Activated naive CD4-positive, alpha-beta T cell treated with anti-CD3 and anti-CD28 coated beads for 36 hours (primary cell): ENCODE measurements around the gene PDZRN3. TPM values are rescaled to one million over a fixed set of nuclear protein-coding genes. Genes with fewer than 3 reads are reported as not detected.

ENCODE experiments used
- CTCF ChIA-PET: fragments of 350-600 bp; sonication (Branson Sonifier 250); formaldehyde crosslinking; loops from one replicate; lab custom pipeline; 2021; ENCODE audit warnings: antibody characterized with exemption; lab: Charles Lee
- DNase-seq: peaks from one replicate; pipeline ENCODE4 v3.0.0-alpha.2; 2020
- H3K27ac Mint-ChIP-seq: one replicate; pipeline ENCODE4 v1.8.0; 2021; ENCODE audit warnings: mild to moderate bottlenecking, mixed read lengths
- H3K27me3 Mint-ChIP-seq: one replicate; pipeline ENCODE4 v1.8.0; 2021; ENCODE audit warnings: low read depth, mixed read lengths
- H3K36me3 Mint-ChIP-seq: one replicate; pipeline ENCODE4 v1.8.0; 2021; ENCODE audit warnings: low read depth, mixed read lengths
- H3K4me1 Mint-ChIP-seq: one replicate; pipeline ENCODE4 v1.8.0; 2021; ENCODE audit warnings: low read depth, mixed read lengths
- H3K4me3 Mint-ChIP-seq: one replicate; pipeline ENCODE4 v1.8.0; 2021; ENCODE audit warnings: mild to moderate bottlenecking, moderate library complexity, mixed read lengths
- H3K9me3 Mint-ChIP-seq: one replicate; pipeline ENCODE4 v1.8.0; 2021; ENCODE audit warnings: mixed read lengths
- intact Hi-C: fragments of 100-400 bp; cut with micrococcal nuclease; formaldehyde crosslinking; loops from one replicate; pipeline ENCODE4 v1.15.1; 2023
- total RNA-seq, 2 experiments: library from RNA; stranded (reverse); gene quantifications; one replicate each; pipeline ENCODE4 v1.2.3, GENCODE V29; 2021

Gene PDZRN3
- total RNA-seq, 2 experiments from 2014 or later: not detected

DNA sequence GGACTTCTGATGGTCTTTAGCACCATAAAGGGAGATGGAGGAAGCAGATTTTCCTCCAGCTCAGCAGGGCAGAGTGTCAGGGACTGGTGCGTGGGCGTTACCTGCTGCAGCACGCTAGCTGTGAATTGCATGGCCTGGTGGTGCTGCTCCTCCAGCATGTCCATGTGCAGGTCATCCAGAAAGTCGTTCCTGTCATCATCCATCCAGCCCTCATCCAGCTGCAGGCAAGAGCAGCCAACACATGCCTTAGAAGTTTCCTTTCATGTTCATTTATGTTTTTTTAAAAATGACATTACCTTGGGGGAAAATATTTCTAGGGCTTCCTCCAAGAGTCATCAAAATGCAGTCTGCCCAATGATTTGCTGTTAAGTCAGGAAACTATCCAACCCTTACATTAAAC, 239.2 kb downstream of the PDZRN3 start:
- Mint-ChIP-seq H3K9me3 (no peaks in the 10 kb centered on the region), H3K4me3 (no peak overlapping the region), H3K36me3 (no peaks in the 10 kb centered on the region), H3K27me3 (no peaks in the 10 kb centered on the region), H3K4me1 (no peaks in the 10 kb centered on the region), H3K27ac (no peak overlapping the region)
- CTCF ChIA-PET: no interaction called here
- intact Hi-C loops: no loop called here
- DNase-seq: no peak

DNA sequence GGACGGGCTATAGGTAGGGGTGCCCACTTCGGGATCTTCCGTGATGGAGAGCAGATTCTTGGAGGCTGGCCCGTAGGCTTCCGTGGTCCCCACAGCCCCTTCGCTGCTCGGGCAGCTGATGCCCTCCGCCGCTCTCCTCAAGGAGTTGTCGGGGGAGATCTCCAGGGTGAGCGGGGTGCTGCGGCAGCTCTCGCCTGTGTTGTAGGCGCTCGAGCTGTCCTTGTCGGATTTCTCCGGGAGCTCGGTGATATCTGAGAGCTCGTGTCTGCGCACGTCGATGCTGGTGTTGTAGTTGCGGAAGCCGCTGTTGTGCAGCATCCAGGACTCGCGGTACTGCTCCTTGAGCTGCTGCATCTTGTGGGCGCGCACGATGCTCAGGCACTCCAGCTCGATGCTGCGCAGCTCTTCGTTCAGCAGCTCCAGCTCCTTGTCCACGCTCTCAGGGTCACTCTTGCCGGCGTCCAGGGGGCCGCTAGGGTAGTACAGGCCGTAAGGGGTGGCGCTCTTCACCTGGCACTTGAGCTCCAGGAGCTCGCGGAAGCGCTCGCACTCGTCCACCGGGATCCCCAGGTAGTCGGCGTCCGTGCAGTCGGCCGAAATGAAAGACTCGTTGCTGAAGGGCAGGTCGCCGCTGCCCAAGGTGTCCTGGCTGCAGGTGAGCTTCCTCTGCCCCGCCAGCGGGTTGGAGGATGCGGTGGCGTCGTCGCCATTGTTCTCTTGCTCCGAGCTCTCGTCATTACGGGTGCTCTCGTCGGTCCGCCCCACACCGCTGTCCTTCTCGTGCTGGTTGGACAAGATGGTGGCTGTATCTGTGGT, 240.4 kb downstream of the PDZRN3 start:
- H3K27me3 Mint-ChIP-seq: no peaks in the 10 kb centered on the region
- no peaks in the 10 kb centered on the region for H3K4me1 Mint-ChIP-seq
- DNase-seq: no peak
- intact Hi-C loops: no loop called here
- H3K36me3 Mint-ChIP-seq: no peaks in the 10 kb centered on the region
- H3K27ac Mint-ChIP-seq: no peak overlapping the region
- CTCF ChIA-PET: no interaction called here
- H3K4me3 Mint-ChIP-seq: no peak overlapping the region
- no peaks in the 10 kb centered on the region for H3K9me3 Mint-ChIP-seq

DNA sequence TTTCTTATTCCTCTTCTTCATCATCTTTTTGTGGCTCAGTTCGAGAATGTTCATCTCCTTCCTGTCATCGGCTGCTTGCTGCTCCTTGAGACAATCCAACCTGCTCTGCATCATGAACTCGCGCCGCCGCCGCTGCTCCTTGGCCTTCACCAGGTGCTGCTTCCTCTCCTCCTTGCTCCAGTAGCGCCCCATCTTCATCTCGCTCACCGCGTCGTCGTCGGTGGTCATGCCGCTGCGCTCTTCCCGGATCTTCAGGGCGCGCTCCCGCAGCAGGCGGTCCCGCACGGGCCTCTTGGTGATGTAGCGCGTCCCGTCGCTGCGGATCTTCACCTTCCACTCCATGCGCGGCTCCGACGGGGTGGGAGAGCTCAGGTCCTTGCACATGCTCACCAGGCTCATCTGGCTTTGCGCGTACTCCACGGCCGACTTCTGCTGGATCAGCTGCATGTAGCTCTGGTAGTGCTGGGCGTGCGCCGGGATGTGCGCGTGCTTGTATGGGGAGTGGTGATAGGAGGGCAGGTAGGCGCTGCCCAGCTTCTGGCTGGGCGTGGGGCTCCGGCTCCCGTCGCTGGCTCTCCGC, 241.2 kb downstream of the PDZRN3 start:
- intact Hi-C loops: no loop called here
- Mint-ChIP-seq H3K27me3 (no peaks in the 10 kb centered on the region), H3K4me3 (no peak overlapping the region), H3K9me3 (no peaks in the 10 kb centered on the region), H3K36me3 (no peaks in the 10 kb centered on the region), H3K4me1 (no peaks in the 10 kb centered on the region), H3K27ac (no peak overlapping the region)
- CTCF ChIA-PET: no interaction called here
- DNase-seq: no peak

DNA sequence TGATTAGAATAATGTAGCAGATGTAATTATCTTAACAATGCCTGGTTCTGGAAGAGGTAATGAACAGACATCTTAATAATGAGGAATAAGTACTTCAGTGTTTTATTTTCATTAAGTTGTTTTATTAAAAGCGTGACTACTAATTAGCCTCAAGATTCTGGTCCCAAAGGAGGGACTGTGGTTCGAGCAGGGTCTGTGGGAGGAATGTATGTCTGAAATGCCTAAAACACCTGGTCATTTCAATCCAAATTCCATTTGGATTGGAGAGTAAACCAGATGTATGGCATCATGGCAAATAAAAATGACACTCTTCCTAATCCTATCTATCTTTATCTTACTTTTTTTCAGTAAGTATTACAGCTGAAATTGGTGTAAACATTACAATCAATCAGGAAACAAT, 243.2 kb downstream of the PDZRN3 start:
- H3K27ac Mint-ChIP-seq: no peak overlapping the region
- H3K9me3 Mint-ChIP-seq: no peaks in the 10 kb centered on the region
- DNase-seq: no peak
- no peaks in the 10 kb centered on the region for H3K27me3 Mint-ChIP-seq
- CTCF ChIA-PET: no interaction called here
- H3K36me3 Mint-ChIP-seq: no peaks in the 10 kb centered on the region
- H3K4me3 Mint-ChIP-seq: no peak overlapping the region
- intact Hi-C loops: no loop called here
- no peaks in the 10 kb centered on the region for H3K4me1 Mint-ChIP-seq

DNA sequence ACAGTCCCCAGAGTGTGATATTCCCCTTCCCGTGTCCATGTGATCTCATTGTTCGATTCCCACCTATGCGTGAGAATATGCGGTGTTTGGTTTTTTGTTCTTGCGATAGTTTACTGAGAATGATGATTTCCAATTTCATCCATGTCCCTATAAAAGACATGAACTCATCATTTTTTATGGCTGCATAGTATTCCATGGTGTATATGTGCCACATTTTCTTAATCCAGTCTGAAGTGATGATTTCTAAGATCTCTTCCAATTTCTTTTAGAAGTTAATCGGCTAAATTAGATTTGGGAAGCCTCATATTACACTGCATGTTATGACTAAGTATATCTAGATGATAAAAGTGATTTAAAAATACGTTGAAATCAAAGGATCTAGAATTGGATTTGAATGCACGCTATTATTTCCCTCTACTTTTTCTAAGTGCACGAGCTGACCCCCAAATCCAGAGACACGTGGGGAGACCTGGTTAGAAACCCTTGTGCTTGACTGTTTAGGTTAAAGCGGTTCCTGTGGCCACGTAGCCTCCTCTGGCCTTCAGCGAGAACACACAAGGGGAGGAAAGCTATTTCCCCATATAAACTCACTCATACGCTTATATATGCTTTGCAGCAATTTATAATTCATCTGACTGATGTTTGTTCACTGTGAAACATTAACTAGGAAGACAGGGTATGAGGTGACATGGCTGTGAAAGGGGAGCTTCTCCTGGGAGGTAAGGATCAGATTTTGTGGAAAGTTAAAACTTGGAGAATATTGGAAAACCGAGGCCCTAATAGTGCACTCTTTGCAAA, 243.8 kb downstream of the PDZRN3 start:
- Mint-ChIP-seq H3K4me3 (no peak overlapping the region), H3K9me3 (no peaks in the 10 kb centered on the region), H3K36me3 (no peaks in the 10 kb centered on the region), H3K4me1 (no peaks in the 10 kb centered on the region), H3K27me3 (no peaks in the 10 kb centered on the region), H3K27ac (no peak overlapping the region)
- intact Hi-C loops: no loop called here
- DNase-seq: no peak
- CTCF ChIA-PET: no interaction called here

DNA sequence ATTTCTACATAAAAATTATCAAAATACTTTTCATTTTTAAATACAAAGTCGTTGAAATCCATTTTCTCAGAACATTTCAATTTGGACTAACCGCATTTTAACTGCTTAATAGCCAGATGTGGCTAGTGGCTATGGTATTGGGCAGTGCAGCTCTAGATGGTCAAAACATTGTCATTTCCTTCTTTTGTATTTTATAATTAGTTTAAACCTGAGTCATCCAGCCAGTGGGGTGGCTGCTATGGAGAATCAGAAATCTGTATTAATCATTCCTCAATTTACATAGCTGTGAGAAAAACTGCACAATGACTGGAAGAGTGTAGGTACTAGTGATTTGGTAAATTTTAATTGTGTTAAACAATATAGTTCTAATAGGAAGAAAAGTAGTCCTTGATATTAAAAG, 245.3 kb downstream of the PDZRN3 start:
- Mint-ChIP-seq H3K9me3 (peaks cover 5% of the 10 kb centered on the region), H3K27ac (no peak overlapping the region), H3K4me1 (no peaks in the 10 kb centered on the region), H3K27me3 (no peaks in the 10 kb centered on the region), H3K4me3 (no peak overlapping the region), H3K36me3 (no peaks in the 10 kb centered on the region)
- intact Hi-C loops: no loop called here
- no peak for DNase-seq
- CTCF ChIA-PET: no interaction called here

DNA sequence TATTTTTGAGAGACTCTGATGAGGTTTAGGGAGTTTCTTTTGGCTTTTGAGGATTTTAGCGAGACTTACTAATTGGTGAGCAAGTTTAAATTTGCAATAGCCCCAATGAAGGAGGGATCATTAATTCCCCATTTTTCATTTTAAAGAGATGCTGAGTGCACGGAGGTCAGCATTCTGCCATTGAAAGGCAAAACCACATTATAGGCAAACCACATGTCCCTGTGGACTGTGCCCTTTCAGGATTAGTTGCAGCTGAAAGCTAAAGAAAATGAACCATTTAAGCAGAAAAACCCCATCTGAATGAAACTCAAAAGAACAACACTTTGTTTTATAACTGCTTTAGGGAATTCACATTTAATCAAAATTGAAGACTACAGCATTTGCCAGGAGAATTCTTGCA, 246.5 kb downstream of the PDZRN3 start:
- Mint-ChIP-seq H3K9me3 (peaks cover 5% of the 10 kb centered on the region), H3K27me3 (no peaks in the 10 kb centered on the region), H3K4me3 (no peak overlapping the region), H3K4me1 (no peaks in the 10 kb centered on the region), H3K27ac (no peak overlapping the region), H3K36me3 (no peaks in the 10 kb centered on the region)
- intact Hi-C loops: no loop called here
- CTCF ChIA-PET: no interaction called here
- DNase-seq: no peak

DNA sequence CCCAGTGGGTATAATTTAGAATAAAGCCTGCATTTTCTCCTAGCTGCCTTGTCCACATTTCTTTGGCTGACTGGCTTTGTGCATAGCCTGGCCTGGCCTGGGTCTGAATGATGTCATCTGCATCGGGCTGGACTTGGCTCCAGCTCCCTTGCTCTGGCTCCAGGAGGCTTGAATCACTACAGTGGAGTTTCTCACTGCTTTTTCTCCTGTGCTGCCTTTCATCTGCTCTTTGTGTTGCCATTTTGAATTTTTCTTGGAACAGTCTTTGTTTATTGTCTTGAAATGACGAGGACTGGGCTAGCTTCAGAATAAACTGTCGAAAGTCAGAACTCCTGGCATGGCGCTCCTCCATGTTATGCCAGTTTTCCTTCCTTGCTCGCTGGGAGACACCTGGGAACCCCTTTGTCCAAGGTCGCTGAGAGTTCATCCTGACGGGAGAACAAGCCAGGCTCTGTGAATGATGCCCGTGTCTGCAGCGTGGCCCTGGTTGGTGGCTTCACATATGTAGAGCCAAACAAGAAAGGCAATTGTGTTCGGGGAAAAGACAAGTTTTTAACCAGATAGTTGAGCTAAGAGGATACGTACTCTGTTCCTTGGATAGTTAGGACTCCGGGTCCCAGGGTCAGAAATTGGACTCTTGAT, 258.9 kb downstream of the PDZRN3 start:
- H3K27me3 Mint-ChIP-seq: no peaks in the 10 kb centered on the region
- H3K9me3 Mint-ChIP-seq: peaks cover 3% of the 10 kb centered on the region
- CTCF ChIA-PET: interaction anchor here (0.6 kb wide), 1 partner anchor 13 kb away, joined by 3 read pairs; no protein-coding TSS in a partner anchor
- DNase-seq: no peak
- H3K36me3 Mint-ChIP-seq: no peaks in the 10 kb centered on the region
- H3K4me3 Mint-ChIP-seq: no peak overlapping the region
- no peak overlapping the region for H3K27ac Mint-ChIP-seq
- H3K4me1 Mint-ChIP-seq: no peaks in the 10 kb centered on the region
- intact Hi-C loops: no loop called here

DNA sequence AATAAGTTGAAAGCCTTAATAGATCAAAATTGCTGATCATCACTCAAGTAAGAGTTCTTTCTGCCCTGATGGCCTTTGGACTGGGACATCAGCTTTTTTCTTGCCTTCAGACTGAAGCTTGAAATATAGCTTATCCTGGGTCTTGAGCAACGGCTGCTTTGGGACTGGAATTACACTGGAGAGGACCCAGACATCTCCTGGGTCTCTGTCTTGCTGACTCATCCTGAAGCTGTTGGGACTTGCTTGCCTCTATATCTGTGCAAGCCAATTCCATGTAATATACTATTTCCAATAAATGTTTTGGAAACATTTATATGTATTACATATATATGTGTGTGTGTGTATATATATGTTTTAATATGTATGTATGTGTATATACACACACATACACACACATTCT, 260.2 kb downstream of the PDZRN3 start:
- H3K9me3 Mint-ChIP-seq: peaks cover 3% of the 10 kb centered on the region
- intact Hi-C loops: no loop called here
- no peak overlapping the region for H3K4me3 Mint-ChIP-seq
- CTCF ChIA-PET: no interaction called here
- no peaks in the 10 kb centered on the region for H3K36me3 Mint-ChIP-seq
- H3K4me1 Mint-ChIP-seq: no peaks in the 10 kb centered on the region
- no peaks in the 10 kb centered on the region for H3K27me3 Mint-ChIP-seq
- no peak overlapping the region for H3K27ac Mint-ChIP-seq
- no peak for DNase-seq

DNA sequence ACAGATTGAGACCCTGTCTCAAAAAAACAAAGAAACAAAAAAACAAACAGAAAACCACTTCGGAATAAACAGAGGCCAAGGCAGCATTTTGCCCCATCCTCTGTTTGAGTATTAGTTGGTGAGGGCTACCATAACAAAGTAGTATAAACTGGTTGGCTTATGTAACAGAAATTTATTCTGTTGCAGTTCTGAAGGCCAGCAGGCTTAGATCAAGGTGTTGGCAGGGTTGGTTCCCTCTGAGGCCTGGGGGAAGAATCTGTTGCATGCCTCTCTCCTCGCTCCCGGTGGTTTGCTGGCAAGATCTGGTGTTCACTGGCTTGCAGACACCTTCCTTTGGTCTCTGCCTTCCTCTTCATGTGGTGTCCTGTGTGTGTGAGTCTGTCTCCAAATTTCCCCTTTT, 261.6 kb downstream of the PDZRN3 start:
- DNase-seq: no peak
- intact Hi-C loops: no loop called here
- no peaks in the 10 kb centered on the region for H3K4me1 Mint-ChIP-seq
- CTCF ChIA-PET: no interaction called here
- peaks cover 3% of the 10 kb centered on the region for H3K9me3 Mint-ChIP-seq
- no peak overlapping the region for H3K4me3 Mint-ChIP-seq
- no peaks in the 10 kb centered on the region for H3K36me3 Mint-ChIP-seq
- H3K27me3 Mint-ChIP-seq: no peaks in the 10 kb centered on the region
- no peak overlapping the region for H3K27ac Mint-ChIP-seq

DNA sequence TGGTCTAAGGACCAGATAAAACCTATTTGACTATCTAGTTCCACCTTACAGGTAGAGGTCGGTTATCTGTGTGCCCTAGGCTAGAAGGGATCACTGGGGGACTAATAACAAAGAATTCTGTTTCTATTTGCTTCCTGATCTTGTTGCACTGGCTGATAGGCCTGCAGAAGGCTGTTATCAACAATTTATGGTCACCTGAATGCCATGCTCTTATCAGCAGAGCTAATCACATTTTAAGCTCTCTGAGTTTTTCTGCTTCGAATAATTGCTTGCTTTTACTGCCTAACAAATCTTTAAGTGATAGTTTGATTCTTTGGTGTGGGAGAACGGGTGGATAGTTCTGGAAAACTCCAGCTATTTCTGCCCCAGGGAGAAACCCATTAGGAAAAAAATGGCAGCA, 263.1 kb downstream of the PDZRN3 start:
- Mint-ChIP-seq H3K4me1 (no peaks in the 10 kb centered on the region), H3K36me3 (no peaks in the 10 kb centered on the region), H3K27ac (no peak overlapping the region), H3K4me3 (no peak overlapping the region), H3K27me3 (no peaks in the 10 kb centered on the region), H3K9me3 (peaks cover 3% of the 10 kb centered on the region)
- intact Hi-C loops: no loop called here
- no peak for DNase-seq
- CTCF ChIA-PET: interaction anchor here (0.5 kb wide), 1 partner anchor 1892 kb away, joined by 4 read pairs; no protein-coding TSS in a partner anchor

DNA sequence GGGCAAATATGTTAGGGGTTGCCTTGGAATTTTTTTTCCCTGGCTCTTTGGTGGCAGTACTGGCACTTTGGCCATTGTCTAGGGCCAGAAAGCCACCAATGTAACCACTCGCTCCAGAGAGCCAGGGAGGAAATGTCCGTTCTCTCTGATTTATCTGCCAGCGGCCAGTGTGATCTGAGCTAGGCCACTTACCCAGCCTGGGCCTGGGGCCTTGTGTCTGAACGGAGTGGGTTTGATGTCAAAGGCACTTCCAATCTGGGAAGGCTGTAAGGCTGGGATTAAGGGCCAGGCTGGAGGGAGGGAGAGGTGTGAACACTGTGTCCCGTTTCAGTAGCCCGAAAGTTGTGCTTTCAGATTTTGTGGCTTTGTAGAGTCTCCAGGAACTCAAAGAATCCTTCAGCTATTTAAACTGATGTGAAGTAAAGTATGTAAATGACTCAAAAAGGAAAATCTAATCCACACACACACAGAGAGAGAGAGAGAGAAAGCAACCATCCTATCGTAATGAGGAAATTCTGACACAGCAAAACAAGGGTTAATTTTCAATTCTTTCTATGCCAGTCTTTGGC, 271.0 kb downstream of the PDZRN3 start:
- Mint-ChIP-seq H3K4me1 (no peaks in the 10 kb centered on the region), H3K36me3 (no peaks in the 10 kb centered on the region), H3K27ac (no peak overlapping the region), H3K9me3 (peaks cover 2% of the 10 kb centered on the region), H3K27me3 (peaks cover 2% of the 10 kb centered on the region), H3K4me3 (no peak overlapping the region)
- no peak for DNase-seq
- intact Hi-C loops: no loop called here
- CTCF ChIA-PET: interaction anchor here (0.6 kb wide), 1 partner anchor 12 kb away, joined by 3 read pairs; no protein-coding TSS in a partner anchor
